HepG2 (cell line): ENCODE data around the gene ZCCHC3. TPM values are rescaled to one million over a fixed set of nuclear protein-coding genes. Genes with fewer than 3 reads are reported as not detected.
A peak's percentile ranks its signal among the peaks of the same experiment; 100 is the strongest.

Experiments
- CSRNP2 ChIP-seq: sonication (generic); formaldehyde crosslinking; conservative IDR thresholded peaks from 2 replicates; pipeline ENCODE4 v1.8.0; 2022; ENCODE audit warnings: low read depth, missing genetic modification reagents
- ETV6 ChIP-seq: sonication (generic); formaldehyde crosslinking; conservative IDR thresholded peaks from 2 replicates; pipeline ENCODE4 v1.4.0; 2020; ENCODE audit warnings: missing genetic modification reagents
- HMGXB3 ChIP-seq: sonication (generic); formaldehyde crosslinking; IDR thresholded peaks from 2 replicates; pipeline ENCODE4 v1.4.0; 2020; ENCODE audit warnings: missing genetic modification reagents, borderline replicate concordance
- MTF1 ChIP-seq: sonication (generic); formaldehyde crosslinking; IDR thresholded peaks from 2 replicates; pipeline ENCODE4 v1.5.0; 2020; ENCODE audit warnings: missing genetic modification reagents
- NCOA5 ChIP-seq: sonication (generic); formaldehyde crosslinking; IDR thresholded peaks from 2 replicates; pipeline ENCODE4 v1.4.0; 2020; ENCODE audit warnings: missing genetic modification reagents
- REST ChIP-seq, 2 experiments: IDR thresholded peaks; 2 replicates each; pipeline ENCODE4 v1.6.1; 2011 to 2012; ENCODE audit warnings: low read length in 2 of 2, borderline replicate concordance in 1 of 2, low read depth in 1 of 2, mild to moderate bottlenecking in 1 of 2, moderate library complexity in 1 of 2
- STAT6 ChIP-seq: sonication (generic); formaldehyde crosslinking; IDR thresholded peaks from 2 replicates; pipeline ENCODE4 v1.4.0; 2020; ENCODE audit warnings: missing genetic modification reagents, mild to moderate bottlenecking, borderline replicate concordance
- YEATS2 ChIP-seq: sonication (generic); formaldehyde crosslinking; IDR thresholded peaks from 2 replicates; pipeline ENCODE4 v1.4.0; 2020; ENCODE audit warnings: missing genetic modification reagents, borderline replicate concordance
- YY1 ChIP-seq: IDR thresholded peaks from 2 replicates; pipeline ENCODE4 v1.6.1; 2011; ENCODE audit warnings: low read length, low read depth, moderate library complexity, mild to moderate bottlenecking; ENCODE audit not compliant: insufficient read depth, insufficient replicate concordance
- ZNF33A ChIP-seq: sonication (generic); formaldehyde crosslinking; IDR thresholded peaks from 2 replicates; pipeline ENCODE4 v1.5.1; 2020; ENCODE audit warnings: missing genetic modification reagents, mild to moderate bottlenecking, moderate library complexity, borderline replicate concordance
- ZNF354B ChIP-seq: sonication (generic); formaldehyde crosslinking; IDR thresholded peaks from 2 replicates; pipeline ENCODE4 v1.8.0; 2022; ENCODE audit warnings: mild to moderate bottlenecking, missing genetic modification reagents
- ZNF710 ChIP-seq: sonication (generic); formaldehyde crosslinking; IDR thresholded peaks from 2 replicates; pipeline ENCODE4 v1.5.0; 2020; ENCODE audit warnings: mild to moderate bottlenecking, missing genetic modification reagents, borderline replicate concordance
- polyA plus RNA-seq, 8 experiments: library from polyadenylated mRNA; depleted of rRNA in 3 of 8; stranded (reverse) in 7 of 8; unstranded in 1 of 8; fragments of >200 nt; fragmentation: Illumina TruSeq in 4 of 8; extraction: Trizol in 4 of 8; gene quantifications; 2 replicates each; pipeline versions ENCODE4 v1.2.1 to v1.2.3, GENCODE V29; 2011 to 2016; ENCODE audit warnings: low read depth in 4 of 8, missing spikeins in 1 of 8, mixed read lengths in 1 of 8; ENCODE audit not compliant: insufficient read depth in 1 of 8
- total RNA-seq, 5 experiments: library from RNA; depleted of rRNA; stranded (reverse); fragments of >200 nt; fragmentation: Illumina TruSeq; extraction: Trizol; gene quantifications; 2 replicates each; pipeline ENCODE4 v1.2.3, GENCODE V29; 2016; ENCODE audit warnings: low read depth in 1 of 5

ZCCHC3 gene
- total and polyA plus RNA-seq, 2 of the 13 experiments (the other 11 are each of a cell fraction or from before 2014, with no cell fraction given) = 46.6 to 63.0 TPM

GRCh38 chr20:330233-331149 is 33.1 kb downstream of the ZCCHC3 start (continued):
- TF ChIP-seq CSRNP2 (CRISPR knock-in tag) (no peak), ETV6 (CRISPR knock-in tag) (no peak), HMGXB3 (no peak), REST (IDR thresholded peaks at IDR 0.05; ENCODE audit: borderline replicate concordance in 1 of 2, low read depth in 1 of 2, low read length in 2 of 2) (no peak), ZNF33A (CRISPR knock-in tag) (no peak), ZNF354B (CRISPR knock-in tag) (no peak), NCOA5 (CRISPR knock-in tag) (no peak), YEATS2 (CRISPR knock-in tag) (no peak), MTF1 (CRISPR knock-in tag) (no peak), STAT6 (no peak), YY1 (no peak), ZNF710 (CRISPR knock-in tag) (0 out of 2 replicates have a peak, but pooled peaks have one; percentile 17)
